GM12801 (cell line): Measurements from ENCODE around the gene GRIA4.

Experiments used
- TF ChIP-seq, protein P1 (sequence below): IDR thresholded peaks from one replicate; pipeline ENCODE4 v1.5.1; 2011; ENCODE audit warnings: control low read depth; ENCODE audit not compliant: insufficient read length; ENCODE audit errors: extremely low read depth

The GRIA4 gene

DNA sequence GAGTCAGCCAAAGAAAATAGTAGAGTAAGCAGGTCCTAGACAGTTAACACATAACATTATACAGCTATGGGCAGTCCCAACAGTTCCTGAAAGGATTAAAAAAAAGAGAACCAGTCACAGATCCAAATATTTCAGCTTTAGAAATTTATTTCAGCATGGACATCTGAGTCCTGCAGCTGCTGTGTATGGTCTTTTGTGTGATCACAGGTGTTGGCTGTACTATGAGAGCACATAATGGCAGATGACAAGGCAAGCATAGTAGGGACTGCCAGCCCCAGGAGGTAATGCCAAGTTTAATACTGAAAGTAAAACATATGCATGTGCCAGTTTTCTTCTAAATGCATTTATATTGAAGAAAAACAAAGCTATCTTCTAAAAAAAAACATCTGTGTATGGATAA is 158.1 kb downstream of the GRIA4 start:
- TF ChIP-seq, protein P1, sequence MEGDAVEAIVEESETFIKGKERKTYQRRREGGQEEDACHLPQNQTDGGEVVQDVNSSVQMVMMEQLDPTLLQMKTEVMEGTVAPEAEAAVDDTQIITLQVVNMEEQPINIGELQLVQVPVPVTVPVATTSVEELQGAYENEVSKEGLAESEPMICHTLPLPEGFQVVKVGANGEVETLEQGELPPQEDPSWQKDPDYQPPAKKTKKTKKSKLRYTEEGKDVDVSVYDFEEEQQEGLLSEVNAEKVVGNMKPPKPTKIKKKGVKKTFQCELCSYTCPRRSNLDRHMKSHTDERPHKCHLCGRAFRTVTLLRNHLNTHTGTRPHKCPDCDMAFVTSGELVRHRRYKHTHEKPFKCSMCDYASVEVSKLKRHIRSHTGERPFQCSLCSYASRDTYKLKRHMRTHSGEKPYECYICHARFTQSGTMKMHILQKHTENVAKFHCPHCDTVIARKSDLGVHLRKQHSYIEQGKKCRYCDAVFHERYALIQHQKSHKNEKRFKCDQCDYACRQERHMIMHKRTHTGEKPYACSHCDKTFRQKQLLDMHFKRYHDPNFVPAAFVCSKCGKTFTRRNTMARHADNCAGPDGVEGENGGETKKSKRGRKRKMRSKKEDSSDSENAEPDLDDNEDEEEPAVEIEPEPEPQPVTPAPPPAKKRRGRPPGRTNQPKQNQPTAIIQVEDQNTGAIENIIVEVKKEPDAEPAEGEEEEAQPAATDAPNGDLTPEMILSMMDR: no peak

DNA sequence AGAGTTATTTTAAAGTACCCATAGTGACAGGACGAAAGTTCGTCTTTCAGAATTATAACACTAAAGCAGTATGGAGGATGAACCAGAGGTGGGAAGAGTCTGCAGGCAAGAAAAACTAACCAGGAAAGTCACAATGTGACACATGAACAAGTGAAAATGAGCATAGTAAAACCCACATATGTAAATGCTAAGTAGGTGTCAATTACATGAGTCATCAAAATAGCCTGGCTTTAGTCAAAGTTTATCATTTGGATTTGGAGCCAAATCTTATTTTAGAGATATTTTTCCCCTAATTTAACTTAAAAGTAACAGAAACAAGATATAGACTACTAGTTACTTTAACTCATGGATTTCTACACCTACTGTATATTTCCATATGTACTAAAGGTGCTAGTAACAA is 159.8 kb downstream of the GRIA4 start:
- TF ChIP-seq, protein P1: no peak

DNA sequence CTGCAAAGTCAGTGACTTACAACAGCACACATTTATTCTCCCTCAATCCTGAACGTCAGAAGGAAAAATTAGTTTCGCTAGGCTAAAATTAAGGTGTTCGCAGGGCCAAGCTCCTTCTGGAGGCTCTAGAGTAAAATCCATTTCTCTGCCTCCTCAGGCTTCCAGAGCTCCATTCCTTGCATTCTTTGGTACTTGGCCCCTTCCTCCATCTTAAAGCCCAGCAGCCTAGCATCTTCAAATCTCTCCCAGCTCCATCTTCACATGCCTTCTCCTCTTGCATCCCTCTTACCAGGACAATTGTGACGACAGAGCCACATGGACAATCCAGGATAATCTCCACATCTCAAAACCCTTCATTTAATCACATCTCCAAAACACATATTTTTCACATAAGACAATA is 165.0 kb downstream of the GRIA4 start:
- TF ChIP-seq, protein P1: no peak

DNA sequence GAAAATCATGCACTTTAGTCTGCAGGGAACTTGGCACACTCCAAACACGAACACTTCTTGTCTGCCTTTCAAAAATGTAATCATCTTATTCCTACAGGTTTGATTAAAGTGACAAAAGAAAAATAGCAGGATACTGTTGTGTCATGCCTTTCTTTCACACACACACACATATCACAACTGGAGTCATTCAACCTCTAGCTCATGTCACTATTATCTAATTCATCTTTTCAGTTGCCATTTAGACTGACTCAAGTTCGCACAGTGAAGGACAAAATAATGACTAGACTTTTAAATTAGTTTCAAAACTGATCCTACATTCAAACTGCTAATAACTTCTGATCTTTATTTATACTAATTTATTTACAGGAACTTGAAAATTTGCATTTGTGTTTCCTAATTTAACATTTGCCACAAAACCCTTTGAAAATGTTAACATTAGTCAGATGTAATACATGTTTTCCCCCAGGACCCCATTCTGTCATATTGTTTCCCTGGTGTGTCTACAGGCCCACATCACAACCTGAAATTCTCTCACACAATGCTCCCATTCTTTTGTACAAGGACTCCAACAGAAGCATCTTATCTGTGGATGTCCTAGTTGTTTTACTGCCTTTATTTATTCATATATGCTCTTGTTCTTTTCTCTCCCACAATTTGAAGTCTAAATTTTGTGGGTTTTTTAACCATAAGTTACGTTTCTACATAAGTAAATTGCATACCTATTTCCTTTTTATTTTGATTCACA is 171.1 kb downstream of the GRIA4 start:
- TF ChIP-seq, protein P1: no peak

DNA sequence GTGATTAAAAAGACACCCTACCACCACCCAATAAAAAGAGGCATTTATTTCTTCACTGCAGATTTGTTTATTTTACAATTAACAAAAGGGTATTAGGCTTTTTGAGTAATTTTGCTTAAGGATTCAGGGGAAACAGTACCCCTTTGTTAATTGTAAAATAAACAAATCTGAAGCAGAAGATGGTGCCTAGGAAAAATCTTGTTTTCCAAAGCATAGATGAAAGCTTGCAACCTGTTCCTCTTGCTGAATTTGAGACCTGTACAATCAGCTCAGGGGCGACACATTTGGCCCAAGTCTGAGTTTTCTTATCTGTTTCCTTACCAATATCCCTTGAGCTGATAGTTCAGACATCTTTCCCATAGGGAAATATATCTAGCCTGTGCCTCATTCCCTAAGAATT is 171.9 kb downstream of the GRIA4 start:
- TF ChIP-seq, protein P1: no peak

DNA sequence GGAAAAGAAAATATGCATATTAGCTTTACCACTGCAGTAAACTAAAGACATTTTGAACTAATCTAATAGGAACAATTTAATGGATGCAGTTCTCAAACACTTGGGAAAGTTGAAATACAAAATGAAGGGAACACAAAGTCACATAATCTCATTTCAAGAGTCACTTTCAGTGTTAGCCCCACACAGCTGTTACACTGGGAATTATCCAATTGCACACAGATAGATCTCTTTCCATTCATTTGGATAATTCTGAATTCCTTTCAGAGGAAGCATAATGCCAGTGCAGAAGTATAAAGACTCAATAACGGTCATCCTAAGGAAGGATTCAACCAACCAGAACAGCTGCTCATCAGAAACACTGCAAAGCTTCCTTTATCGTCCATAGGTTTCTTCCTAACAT is 173.3 kb downstream of the GRIA4 start:
- TF ChIP-seq, protein P1: no peak

DNA sequence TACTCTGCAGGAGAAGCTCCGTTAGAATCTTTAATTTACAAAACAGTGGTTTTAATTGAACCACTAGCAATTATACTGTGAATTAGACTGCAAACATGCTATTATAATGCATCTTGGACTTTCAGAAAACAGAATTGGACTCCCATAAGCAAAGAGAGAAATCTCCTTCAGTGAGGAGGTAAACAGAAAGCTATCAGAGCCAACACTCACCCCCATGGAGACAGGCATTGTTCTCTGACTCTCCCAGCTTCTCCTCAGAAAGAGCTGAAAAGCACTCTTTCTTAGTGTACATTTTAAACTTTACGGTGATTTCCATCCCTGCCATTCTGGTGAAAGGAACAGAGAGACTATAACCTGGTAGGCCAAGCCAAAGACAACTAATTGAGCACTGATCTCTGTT is 176.9 kb downstream of the GRIA4 start:
- TF ChIP-seq, protein P1: no peak
